GM18909 (cell line): ENCODE data around the gene PDIA6.
"Not testable (repeated sequence)": the region's sequence is repeated elsewhere in the genome, so short reads cannot be mapped to it uniquely, and the experiment has no call there.

Experiments used
- ATAC-seq: cut with Tn5 transposase; IDR thresholded peaks from one replicate; pipeline ENCODE4 v1.9.1; 2021; ENCODE audit warnings: mild to moderate bottlenecking; ENCODE audit not compliant: unreplicated experiment, poor library complexity

Gene PDIA6

GRCh38 chr2:10784719-10785118, 27.9 kb downstream of the PDIA6 start:
- no peak for ATAC-seq

- no peak for ATAC-seq
Observed at GRCh38 chr2:10783421-10783820, 29.2 kb downstream of the PDIA6 start.

- no peak for ATAC-seq
Observed at GRCh38 chr2:10781746-10782145, 30.8 kb downstream of the PDIA6 start.

- ATAC-seq: not testable (repeated sequence)
Observed at GRCh38 chr2:10780821-10781220, 31.8 kb downstream of the PDIA6 start.

GRCh38 chr2:10780491-10780820, 32.1 kb downstream of the PDIA6 start:
- ATAC-seq: no peak

- no peak for ATAC-seq
Observed at GRCh38 chr2:10779776-10780490, 32.7 kb downstream of the PDIA6 start.

- no peak for ATAC-seq
Observed at GRCh38 chr2:10778724-10779115, 33.9 kb downstream of the PDIA6 start.

- no peak for ATAC-seq
Observed at GRCh38 chr2:10777842-10778723, 34.5 kb downstream of the PDIA6 start.

- no peak for ATAC-seq
Observed at GRCh38 chr2:10777111-10777841, 35.3 kb downstream of the PDIA6 start.

GRCh38 chr2:10776231-10776977, 36.2 kb downstream of the PDIA6 start:
- no peak for ATAC-seq

- no peak for ATAC-seq
Observed at GRCh38 chr2:10775831-10776230, 36.8 kb downstream of the PDIA6 start.

GRCh38 chr2:10775021-10775780, 37.4 kb downstream of the PDIA6 start:
- ATAC-seq: no peak

GRCh38 chr2:10774394-10774793, 38.2 kb downstream of the PDIA6 start:
- ATAC-seq: no peak

- ATAC-seq: no peak
Observed at GRCh38 chr2:10773821-10774341, 38.7 kb downstream of the PDIA6 start.

GRCh38 chr2:10772868-10773215, 39.7 kb downstream of the PDIA6 start:
- ATAC-seq: no peak

GRCh38 chr2:10772201-10772867, 40.3 kb downstream of the PDIA6 start:
- no peak for ATAC-seq

GRCh38 chr2:10771786-10772185, 40.8 kb downstream of the PDIA6 start:
- no peak for ATAC-seq

- no peak for ATAC-seq
Observed at GRCh38 chr2:10770956-10771750, 41.4 kb downstream of the PDIA6 start.
